Lung (tissue), 12 donors: ENCODE results near the gene STS. TPM values are rescaled to one million over a fixed set of nuclear protein-coding genes. Genes with fewer than 3 reads are reported as not detected.

Experiments
- ATAC-seq: fragments of 200-7000 bp; cut with Tn5 transposase; one replicate; pipeline ENCODE4 v1.9.1; 2020; ENCODE audit warnings: moderate number of reproducible peaks; ENCODE audit not compliant: insufficient read depth, low FRiP score
- DNase-seq, 3 donors: peaks; one replicate each; pipeline ENCODE4 v3.0.0-alpha.2; 2013 to 2017
- H3K27ac ChIP-seq, 2 donors: one replicate each; pipeline ENCODE4 v1.5.1; 2013; ENCODE audit warnings: mild to moderate bottlenecking in 2 of 2, moderate library complexity in 2 of 2, control low read depth in 1 of 2, inconsistent platforms in 1 of 2, low read depth in 1 of 2, low read length in 1 of 2
- H3K27me3 ChIP-seq, 3 donors: one replicate each; pipeline ENCODE4 v1.5.1; 2013; ENCODE audit warnings: low read length in 2 of 3; ENCODE audit not compliant: control insufficient read depth in 3 of 3, insufficient read depth in 3 of 3
- H3K36me3 ChIP-seq, 4 donors: one replicate each; pipeline ENCODE4 v1.5.1; 2013; ENCODE audit warnings: low read length in 4 of 4, mild to moderate bottlenecking in 1 of 4, moderate library complexity in 1 of 4; ENCODE audit not compliant: control insufficient read depth in 4 of 4, insufficient read depth in 4 of 4
- H3K4me1 ChIP-seq, 5 donors: one replicate each; pipeline ENCODE4 v1.5.1; 2013; ENCODE audit warnings: low read length in 5 of 5, mild to moderate bottlenecking in 2 of 5, moderate library complexity in 1 of 5; ENCODE audit not compliant: control insufficient read depth in 5 of 5, insufficient read depth in 5 of 5
- H3K4me3 ChIP-seq: one replicate; pipeline ENCODE4 v1.5.1; 2013; ENCODE audit warnings: mild to moderate bottlenecking, control low read depth, moderate library complexity
- H3K9ac ChIP-seq, 2 donors: one replicate each; pipeline ENCODE4 v1.5.1; 2013; ENCODE audit warnings: low read length in 2 of 2, control low read depth in 1 of 2; ENCODE audit not compliant: insufficient read depth in 1 of 2
- H3K9me3 ChIP-seq, 4 donors: one replicate each; pipeline ENCODE4 v1.5.1; 2013; ENCODE audit warnings: low read length in 3 of 4, mild to moderate bottlenecking in 1 of 4, moderate library complexity in 1 of 4; ENCODE audit not compliant: control insufficient read depth in 4 of 4, insufficient read depth in 3 of 4
- WGBS, 2 donors: extraction: QIAGEN DNeasy Blood & Tissue Kit; methylation state at CpG; one replicate each; pipeline ENCODE4 v1.1.7; 2013; 5-methylcytosine and 5-hydroxymethylcytosine counted together
- polyA plus RNA-seq, 2 donors: library from polyadenylated mRNA; stranded (reverse); fragments of 200-250 nt; gene quantifications; one replicate each; pipeline ENCODE4 v1.2.1, GENCODE V29; 2013
- total RNA-seq, 2 donors: library from RNA; depleted of rRNA in 1 of 2; stranded (reverse); fragments of >200 nt in 1 of 2; gene quantifications; one replicate each; pipeline ENCODE4 v1.2.1, GENCODE V29; 2014 to 2021
- TF ChIP-seq, protein P1 (sequence below): IDR thresholded peaks from 2 replicates; pipeline ENCODE4 v1.5.1; 2012; ENCODE audit warnings: mild to moderate bottlenecking; ENCODE audit errors: control extremely low read depth, extremely low read depth
- donor health status: control.
- donor health status: control.
- donor health status: Bipolar disorder and iron deficiency.
- donor health status: healthy.
- donor health status: DM: yes; HTN: yes; CAD: no.

STS gene
- total and polyA plus RNA-seq, 4 donors: 5.1 to 16.7 (median 10.9) TPM

DNA sequence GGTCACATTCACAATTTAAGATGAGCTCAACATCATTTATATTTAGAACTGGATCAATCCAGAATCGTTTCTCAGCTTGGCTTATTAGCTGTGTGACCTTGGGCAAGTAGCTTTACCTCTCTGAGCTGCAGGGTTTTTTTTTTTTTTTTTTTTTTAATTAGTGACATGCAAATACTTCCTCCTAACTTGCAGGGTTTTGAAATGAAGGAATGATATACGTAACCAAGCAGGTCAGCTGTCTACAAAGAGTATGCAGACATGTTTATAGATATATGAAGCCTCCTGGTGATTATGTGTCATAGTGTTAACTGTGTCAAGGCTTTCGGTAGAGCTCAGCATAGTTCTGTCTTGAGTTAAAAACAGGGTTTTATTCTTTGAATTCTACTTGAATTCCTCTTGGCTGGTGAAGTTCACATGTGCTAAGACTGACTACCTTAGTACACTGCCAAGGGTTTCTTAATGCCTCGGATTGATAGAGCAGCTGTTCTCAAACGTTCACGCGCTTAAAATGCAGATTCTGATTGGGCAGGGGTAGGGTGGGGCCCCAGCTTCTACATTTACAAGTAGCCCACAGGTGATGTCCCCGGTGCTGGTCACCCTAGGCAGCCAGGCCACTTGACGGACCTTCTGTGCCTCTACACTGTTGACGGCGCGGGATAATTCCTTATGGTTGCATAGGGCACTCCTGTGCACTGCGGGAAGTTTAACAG, 654 bp upstream of the STS start:
- no peaks in the 10 kb centered on the region for H3K9me3 ChIP-seq
- peak; percentile 3 for ATAC-seq
- peaks cover 0 to 9% (median 0%) of the 10 kb centered on the region in 5 donors for H3K4me1 ChIP-seq
- peak overlapping the region in 1 of 2 donors; percentile 64 for H3K9ac ChIP-seq
- no peaks in the 10 kb centered on the region for H3K36me3 ChIP-seq
- H3K27me3 ChIP-seq: peaks cover 0 to 33% (median 3%) of the 10 kb centered on the region in 3 donors
- TF ChIP-seq, protein P1, sequence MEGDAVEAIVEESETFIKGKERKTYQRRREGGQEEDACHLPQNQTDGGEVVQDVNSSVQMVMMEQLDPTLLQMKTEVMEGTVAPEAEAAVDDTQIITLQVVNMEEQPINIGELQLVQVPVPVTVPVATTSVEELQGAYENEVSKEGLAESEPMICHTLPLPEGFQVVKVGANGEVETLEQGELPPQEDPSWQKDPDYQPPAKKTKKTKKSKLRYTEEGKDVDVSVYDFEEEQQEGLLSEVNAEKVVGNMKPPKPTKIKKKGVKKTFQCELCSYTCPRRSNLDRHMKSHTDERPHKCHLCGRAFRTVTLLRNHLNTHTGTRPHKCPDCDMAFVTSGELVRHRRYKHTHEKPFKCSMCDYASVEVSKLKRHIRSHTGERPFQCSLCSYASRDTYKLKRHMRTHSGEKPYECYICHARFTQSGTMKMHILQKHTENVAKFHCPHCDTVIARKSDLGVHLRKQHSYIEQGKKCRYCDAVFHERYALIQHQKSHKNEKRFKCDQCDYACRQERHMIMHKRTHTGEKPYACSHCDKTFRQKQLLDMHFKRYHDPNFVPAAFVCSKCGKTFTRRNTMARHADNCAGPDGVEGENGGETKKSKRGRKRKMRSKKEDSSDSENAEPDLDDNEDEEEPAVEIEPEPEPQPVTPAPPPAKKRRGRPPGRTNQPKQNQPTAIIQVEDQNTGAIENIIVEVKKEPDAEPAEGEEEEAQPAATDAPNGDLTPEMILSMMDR: no peak
- DNase-seq: peak in 2 of 3 donors; percentile 5 to 34
- 22 to 23% methylated on average over 13 of the region's 13 CpGs for WGBS, 2 donors
- H3K27ac ChIP-seq: peak overlapping the region; percentile 97 to 99
- H3K4me3 ChIP-seq: peak overlapping the region; percentile 84

DNA sequence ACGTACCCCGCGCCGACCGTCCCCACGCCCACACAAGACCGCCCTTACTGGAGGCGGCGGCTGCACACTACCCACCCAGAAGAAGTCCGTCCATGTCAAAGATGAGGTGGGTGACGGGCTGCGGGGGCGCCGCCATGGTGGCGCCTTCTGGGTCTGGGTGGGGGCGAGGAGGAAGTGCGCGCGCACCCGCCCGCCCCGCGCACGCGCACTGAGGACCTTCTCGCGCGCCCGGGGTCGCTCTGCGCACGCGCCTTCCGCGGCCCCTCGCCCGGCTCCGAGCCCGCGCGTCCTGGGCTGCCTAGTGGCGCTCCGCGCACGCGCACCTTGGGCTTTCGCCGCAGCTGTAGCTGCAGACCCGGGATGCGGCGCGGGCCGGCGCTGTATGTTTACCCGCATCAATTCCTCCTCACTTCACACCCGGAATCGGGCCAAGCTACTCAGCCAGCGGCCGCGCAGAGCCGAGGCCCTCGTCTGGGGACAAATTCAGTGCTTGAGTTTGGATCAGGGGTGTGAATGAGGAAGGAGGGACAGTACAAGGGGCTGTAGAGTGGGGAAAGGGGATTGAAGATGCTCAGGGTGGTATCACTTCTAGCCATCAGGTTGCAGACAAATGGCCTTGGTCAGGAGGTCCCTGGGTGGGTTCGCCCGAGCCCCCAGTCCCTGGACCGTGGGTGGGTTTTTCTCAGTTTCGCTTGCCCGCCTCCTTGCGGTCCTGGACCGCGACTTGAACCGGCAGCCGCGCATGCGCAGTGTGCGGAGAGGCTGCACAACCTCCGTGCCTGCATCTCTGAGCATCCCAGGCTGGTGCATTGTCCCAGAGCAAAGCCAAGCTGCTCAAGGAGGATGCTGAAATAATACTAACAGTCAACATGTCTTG, 704 bp downstream of the STS start, which contains the start of gene PUDP:
Gene PUDP (minus strand): TSS at position 176 of the 877 bp plus-strand sequence. CDS start 40 bp downstream, at position 136.
- WGBS, 2 donors: 0% methylated on average over 30 to 76 of the region's 76 CpGs
- DNase-seq: peak; percentile 89 to 96 (median 94)
- Histone ChIP-seq H3K4me3 (peak within 1 kb of the TSS; percentile 84), H3K9ac (peak within 1 kb of the TSS; percentile 49 to 64), H3K4me1 (peaks cover 0 to 9% (median 0%) of the 10 kb centered on the region in 5 donors), H3K36me3 (no peaks in the 10 kb centered on the region), H3K9me3 (no peaks in the 10 kb centered on the region), H3K27me3 (peaks cover 0 to 28% (median 6%) of the 10 kb centered on the region in 3 donors), H3K27ac (peak within 1 kb of the TSS; percentile 97 to 99)
- TF ChIP-seq, protein P1: no peak
- peak; percentile 95 for ATAC-seq

DNA sequence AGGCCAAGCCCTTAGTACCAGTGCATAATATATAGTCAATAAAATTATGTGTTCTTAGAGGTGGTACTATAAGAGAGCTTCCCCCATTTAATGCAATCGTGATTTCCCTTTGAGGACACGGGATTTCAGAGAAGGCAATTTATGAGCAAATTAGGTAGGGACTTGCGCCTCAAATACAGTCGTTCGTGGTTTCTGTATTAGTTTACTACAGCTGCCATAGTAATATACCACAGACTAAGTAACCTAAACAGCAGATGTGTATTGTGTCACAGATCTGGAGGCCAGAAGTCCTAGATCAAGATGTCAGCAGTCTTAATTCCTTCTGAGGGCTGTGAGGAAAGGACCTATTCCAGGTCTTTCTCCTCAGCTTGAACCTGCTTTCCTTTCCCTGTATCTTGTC, 1.9 kb downstream of the STS start:
- H3K36me3 ChIP-seq: no peaks in the 10 kb centered on the region
- H3K27ac ChIP-seq: no peak overlapping the region
- H3K9ac ChIP-seq: no peak overlapping the region
- H3K4me3 ChIP-seq: no peak overlapping the region
- 84 to 89% methylated on average over 5 of the region's 5 CpGs for WGBS, 2 donors
- DNase-seq (no peak), ATAC-seq (no peak)
- TF ChIP-seq, protein P1: no peak
- H3K4me1 ChIP-seq: peaks cover 0 to 4% (median 0%) of the 10 kb centered on the region in 5 donors
- no peaks in the 10 kb centered on the region for H3K9me3 ChIP-seq
- H3K27me3 ChIP-seq: peaks cover 0 to 35% (median 6%) of the 10 kb centered on the region in 3 donors
